B cell (primary cell): Measurements from ENCODE around the gene PRSS21. TPM values are rescaled to one million over a fixed set of nuclear protein-coding genes. Genes with fewer than 3 reads are reported as not detected.

Experiments used
- ATAC-seq: fragments of 200-7000 bp; cut with Tn5 transposase; one replicate; pipeline ENCODE4 v1.10.0; 2021; ENCODE audit warnings: low read depth, mild to moderate bottlenecking, moderate number of reproducible peaks, moderate library complexity
- CTCF ChIA-PET: fragments of 350-600 bp; sonication (Branson Sonifier 250); formaldehyde crosslinking; loops from one replicate; lab custom pipeline; 2021; ENCODE audit warnings: antibody characterized with exemption, inconsistent platforms; lab: Charles Lee
- POLR2A ChIA-PET: fragments of 350-600 bp; sonication (Branson Sonifier 250); formaldehyde crosslinking; loops from one replicate; lab custom pipeline; 2021; ENCODE audit warnings: antibody characterized with exemption; lab: Charles Lee
- DNase-seq: peaks from one replicate; pipeline ENCODE4 v3.0.0; 2013
- H2AFZ ChIP-seq: 2 replicates; pipeline ENCODE4 v1.6.1; 2012; ENCODE audit warnings: mild to moderate bottlenecking, low read depth, low read length; ENCODE audit not compliant: insufficient read depth, poor library complexity, severe bottlenecking
- H3K27ac ChIP-seq, 2 donors: 1 replicate in 1 of 2; 2 replicates in 1 of 2; pipeline ENCODE4 v1.5.1; 2012 to 2013; ENCODE audit warnings: low read length in 2 of 2, mild to moderate bottlenecking in 2 of 2, moderate library complexity in 1 of 2
- H3K27me3 ChIP-seq, 4 experiments: fragments of 200-600 bp in 1 of 4; sonication (generic) in 1 of 4; replicated peaks in 1 of 4; 1 replicate in 2 of 4; 2 replicates in 2 of 4; pipeline versions ENCODE4 v1.6.1 to v1.7.0; 2013 to 2016; ENCODE audit warnings: low read length in 3 of 4, mild to moderate bottlenecking in 2 of 4, mixed read lengths in 1 of 4, moderate library complexity in 1 of 4; ENCODE audit not compliant: insufficient read depth in 4 of 4, control insufficient read depth in 3 of 4; ENCODE audit errors: control extremely low read depth in 1 of 4
- H3K36me3 ChIP-seq, 2 experiments: replicated peaks in 1 of 2; 1 replicate in 1 of 2; 2 replicates in 1 of 2; pipeline versions ENCODE4 v1.6.1 to v1.7.1; 2013; ENCODE audit warnings: low read length in 1 of 2; ENCODE audit not compliant: insufficient read depth in 2 of 2, control insufficient read depth in 1 of 2; ENCODE audit errors: control extremely low read depth in 1 of 2, extremely low read depth in 1 of 2
- H3K4me1 ChIP-seq, 2 donors: fragments of 200-600 bp in 1 of 2; sonication (generic) in 1 of 2; 1 replicate in 1 of 2; 2 replicates in 1 of 2; pipeline versions ENCODE4 v1.5.1 to v1.6.1; 2013 to 2017; ENCODE audit warnings: low read length in 2 of 2; ENCODE audit not compliant: control insufficient read depth in 2 of 2, insufficient read depth in 2 of 2
- H3K4me2 ChIP-seq: replicated peaks from 2 replicates; pipeline ENCODE3; 2012; ENCODE audit warnings: mild to moderate bottlenecking, low read depth, low read length; ENCODE audit not compliant: poor library complexity, severe bottlenecking
- H3K4me3 ChIP-seq, 5 experiments: fragments of 200-600 bp in 1 of 5; sonication (generic) in 1 of 5; 1 replicate in 3 of 5; 2 replicates in 2 of 5; pipeline versions ENCODE4 v1.5.1 to v1.7.0; 2011 to 2016; ENCODE audit warnings: low read length in 4 of 5, mild to moderate bottlenecking in 4 of 5, low read depth in 2 of 5, control low read depth in 1 of 5, moderate library complexity in 1 of 5; ENCODE audit not compliant: insufficient read depth in 1 of 5; ENCODE audit errors: control extremely low read depth in 1 of 5, extremely low read depth in 1 of 5
- H3K79me2 ChIP-seq: fragments of 200-600 bp; sonication (generic); one replicate; pipeline ENCODE4 v1.6.0; 2016; ENCODE audit warnings: low read length; ENCODE audit not compliant: control insufficient read depth, insufficient read depth
- H3K9ac ChIP-seq: fragments of 200-600 bp; sonication (generic); 2 replicates; pipeline ENCODE4 v1.6.1; 2017; ENCODE audit warnings: mild to moderate bottlenecking, low read length, moderate library complexity
- H3K9me3 ChIP-seq, 3 donors: one replicate each; pipeline versions ENCODE4 v1.6.1 to v1.7.1; 2013; ENCODE audit warnings: low read length in 2 of 3; ENCODE audit not compliant: control insufficient read depth in 2 of 3, insufficient read depth in 1 of 3; ENCODE audit errors: control extremely low read depth in 1 of 3
- H4K20me1 ChIP-seq: 2 replicates; pipeline ENCODE4 v1.6.0; 2012; ENCODE audit warnings: mild to moderate bottlenecking, low read length; ENCODE audit not compliant: insufficient read depth, control insufficient read depth, poor library complexity, severe bottlenecking
- H3K27ac Mint-ChIP-seq: one replicate; pipeline ENCODE4 v1.8.0; 2021; ENCODE audit warnings: mixed read lengths
- H3K27me3 Mint-ChIP-seq: one replicate; pipeline ENCODE4 v1.8.0; 2021; ENCODE audit warnings: mixed read lengths
- H3K4me1 Mint-ChIP-seq: one replicate; pipeline ENCODE4 v1.8.0; 2021; ENCODE audit warnings: mixed read lengths
- H3K4me3 Mint-ChIP-seq: one replicate; pipeline ENCODE4 v1.8.0; 2021; ENCODE audit warnings: mixed read lengths
- H3K9me3 Mint-ChIP-seq: one replicate; pipeline ENCODE4 v1.8.0; 2022; ENCODE audit warnings: mixed read lengths; ENCODE audit not compliant: insufficient read depth
- CTCF ChIP-seq: fragments of 200-600 bp; IDR thresholded peaks from one replicate; pipeline ENCODE4 v1.8.0; 2022; ENCODE audit warnings: antibody characterized with exemption, mild to moderate bottlenecking
- EZH2 ChIP-seq: IDR thresholded peaks from 2 replicates; pipeline ENCODE4 v1.6.1; 2012; ENCODE audit warnings: borderline replicate concordance, low read depth, mild to moderate bottlenecking, moderate library complexity, low read length; ENCODE audit not compliant: insufficient read depth, poor library complexity, severe bottlenecking
- WGBS: methylation state at CpG from one replicate; pipeline ENCODE4 v1.1.5; 2013; ENCODE audit warnings: missing lambda C conversion rate; ENCODE audit not compliant: insufficient coverage; 5-methylcytosine and 5-hydroxymethylcytosine counted together
- intact Hi-C: fragments of 100-400 bp; cut with micrococcal nuclease; formaldehyde crosslinking; loops from one replicate; pipeline ENCODE4 v1.10.0; 2022
- polyA plus RNA-seq: library from polyadenylated mRNA; depleted of rRNA; stranded (reverse); fragments of >200 nt; gene quantifications from 2 replicates; pipeline ENCODE4 v1.2.3, GENCODE V29; 2012
- total RNA-seq, 2 donors: library from RNA; stranded (reverse); fragments of 120-200 nt in 1 of 2; gene quantifications; 1 replicate in 1 of 2; 2 replicates in 1 of 2; pipeline versions ENCODE4 v1.2.3 to v1.2.4, GENCODE V29; 2013 to 2022

The PRSS21 gene
- total and polyA plus RNA-seq, 2 donors (not counting 1 experiment from before 2014, with no cell fraction given): 2.0 to 5.8 TPM

- Histone ChIP-seq H3K4me2 (no peak overlapping the region), H3K4me3 (no peak overlapping the region), H3K4me1 (peaks cover 15 to 26% of the 10 kb centered on the region in 2 donors), H3K9ac (no peak overlapping the region), H3K27ac (no peak overlapping the region), H2AFZ (no peak overlapping the region), H3K27me3 (peaks cover 0 to 5% (median 2%) of the 10 kb centered on the region in 4 experiments), H3K9me3 (peaks cover 0 to 18% (median 0%) of the 10 kb centered on the region in 3 donors), H3K36me3 (no peaks in the 10 kb centered on the region), H3K79me2 (no peaks in the 10 kb centered on the region), H4K20me1 (no peaks in the 10 kb centered on the region)
- Mint-ChIP-seq H3K4me3 (no peak overlapping the region), H3K4me1 (peaks cover 8% of the 10 kb centered on the region), H3K27me3 (peaks cover 26% of the 10 kb centered on the region), H3K27ac (no peak overlapping the region), H3K9me3 (peaks cover 2% of the 10 kb centered on the region)
- POLR2A ChIA-PET: no interaction called here
- ATAC-seq: no peak
- TF ChIP-seq EZH2: no peak
- no peak for TF ChIP-seq CTCF
- DNase-seq: no peak
- WGBS: no CpG with 5 or more reads among the region's 5 CpGs
- intact Hi-C loops: no loop called here
- CTCF ChIA-PET: no interaction called here
Measured at GRCh38 chr16:2845116-2845515, 28.1 kb downstream of the PRSS21 start.

GRCh38 chr16:2846511-2847310 is 29.7 kb downstream of the PRSS21 start:
- no peak overlapping the region for H3K4me3 Mint-ChIP-seq

More at GRCh38 chr16:2846511-2847310, 29.7 kb downstream of the PRSS21 start:
- Histone ChIP-seq H3K4me2 (no peak overlapping the region), H3K9me3 (peaks cover 0 to 15% (median 0%) of the 10 kb centered on the region in 3 donors), H3K27me3 (peaks cover 0 to 5% (median 2%) of the 10 kb centered on the region in 4 experiments), H2AFZ (no peak overlapping the region), H3K27ac (no peak overlapping the region), H3K36me3 (no peaks in the 10 kb centered on the region), H3K4me1 (peaks cover 10% of the 10 kb centered on the region in 2 donors), H3K4me3 (no peak overlapping the region), H4K20me1 (no peaks in the 10 kb centered on the region), H3K9ac (no peak overlapping the region), H3K79me2 (no peaks in the 10 kb centered on the region)
- Mint-ChIP-seq H3K27me3 (peaks cover 26% of the 10 kb centered on the region), H3K27ac (no peak overlapping the region), H3K4me1 (peaks cover 5% of the 10 kb centered on the region), H3K9me3 (peaks cover 2% of the 10 kb centered on the region)
- ChIA-PET POLR2A (no interaction called here), CTCF (no interaction called here)
- ATAC-seq: no peak
- no peak for DNase-seq
- intact Hi-C loops: no loop called here
- no peak for TF ChIP-seq EZH2
- TF ChIP-seq CTCF: no peak
- 66% methylated on average over 2 of the region's 3 CpGs for WGBS
